SK-N-MC (cell line): ENCODE measurements around the gene SART3.
A peak's percentile ranks its signal among the peaks of the same experiment; 100 is the strongest.
"Not testable (repeated sequence)": the region's sequence is repeated elsewhere in the genome, so short reads cannot be mapped to it uniquely, and the experiment has no call there.

Experiments
- DNase-seq: peaks from one replicate; pipeline ENCODE4 v3.0.0-alpha.2; 2011; ENCODE audit warnings: low read depth, low spot score
- H3K27ac ChIP-seq: fragments of 200-600 bp; sonication (generic); 2 replicates; pipeline ENCODE4 v1.5.1; 2016; ENCODE audit warnings: mixed run types
- H3K36me3 ChIP-seq: fragments of 200-600 bp; sonication (generic); 2 replicates; pipeline ENCODE4 v1.6.1; 2017; ENCODE audit warnings: antibody characterized with exemption, low read length, mixed read lengths; ENCODE audit not compliant: insufficient read depth
- H3K4me3 ChIP-seq: fragments of 200-600 bp; sonication (generic); 2 replicates; pipeline ENCODE4 v1.5.1; 2016
- H3K9ac ChIP-seq: fragments of 200-600 bp; sonication (generic); 2 replicates; pipeline ENCODE4 v1.8.0; 2017; ENCODE audit warnings: mixed run types, mixed read lengths; ENCODE audit not compliant: insufficient read length
- H3K9me3 ChIP-seq: fragments of 200-600 bp; sonication (generic); 2 replicates; pipeline ENCODE4 v1.6.1; 2017; ENCODE audit warnings: low read depth, mild to moderate bottlenecking, antibody characterized with exemption, low read length, moderate library complexity, mixed read lengths
- EZH2 ChIP-seq: fragments of 200-600 bp; sonication (generic); IDR thresholded peaks from one replicate; pipeline ENCODE4 v1.6.1; 2017; ENCODE audit warnings: antibody characterized with exemption
- FOXP2 ChIP-seq: optimal IDR thresholded peaks from 2 replicates; pipeline ENCODE3; 2011; ENCODE audit warnings: mild to moderate bottlenecking, moderate library complexity; ENCODE audit not compliant: insufficient read depth; ENCODE audit errors: extremely low read length, control extremely low read depth
- POLR2AphosphoS5 ChIP-seq: IDR thresholded peaks from 2 replicates; pipeline ENCODE4 v1.6.1; 2012; ENCODE audit warnings: mild to moderate bottlenecking, low read depth, low read length, borderline replicate concordance

The SART3 gene

GRCh38 chr12:108562348-108563135 lies 1.6 kb upstream of the SART3 start, which contains the start of gene ISCU:
TSS of gene ISCU (plus strand) at chr12:108562596. CDS start at chr12:108562623, 27 bp downstream.
- H3K9ac ChIP-seq = peak within 1 kb of the TSS; percentile 97
- H3K27ac ChIP-seq = peak within 1 kb of the TSS; percentile 98
- peak within 1 kb of the TSS; percentile 81 for H3K4me3 ChIP-seq
- H3K36me3 ChIP-seq = peaks cover 48% of the 10 kb centered on the region
- TF ChIP-seq POLR2AphosphoS5 = peak; percentile 84; the same call in 1 of the 2 replicates
- TF ChIP-seq EZH2 = no peak
- no peaks in the 10 kb centered on the region for H3K9me3 ChIP-seq
- DNase-seq = peak; percentile 78

GRCh38 chr12:108561852-108562347 lies 927 bp upstream of the SART3 start:
- Histone ChIP-seq H3K9me3 (no peaks in the 10 kb centered on the region), H3K27ac (peak overlapping the region; percentile 98), H3K4me3 (peak overlapping the region; percentile 81), H3K9ac (peak overlapping the region; percentile 97), H3K36me3 (peaks cover 48% of the 10 kb centered on the region)
- TF ChIP-seq EZH2 (no peak), FOXP2 (no peak), POLR2AphosphoS5 (no peak)
- DNase-seq = no peak

- Histone ChIP-seq H3K4me3 (peak overlapping the region; percentile 81), H3K27ac (peak overlapping the region; percentile 98), H3K36me3 (peaks cover 38% of the 10 kb centered on the region), H3K9ac (peak overlapping the region; percentile 97), H3K9me3 (no peaks in the 10 kb centered on the region)
- no peak for TF ChIP-seq EZH2
- TF ChIP-seq POLR2AphosphoS5 = no peak
- no peak for TF ChIP-seq FOXP2
- DNase-seq = no peak
These were observed 652 bp downstream of the SART3 start for GRCh38 chr12:108560321-108560721.

- Histone ChIP-seq H3K36me3 (peaks cover 33% of the 10 kb centered on the region), H3K4me3 (peak overlapping the region; percentile 81), H3K27ac (no peak overlapping the region; the same call in 1 of the 2 replicates), H3K9ac (peak overlapping the region; percentile 97), H3K9me3 (no peaks in the 10 kb centered on the region)
- TF ChIP-seq FOXP2 (no peak), EZH2 (no peak), POLR2AphosphoS5 (no peak)
- no peak for DNase-seq
These were observed 1.2 kb downstream of the SART3 start for GRCh38 chr12:108559748-108560147.

- no peak overlapping the region for H3K27ac ChIP-seq
- no peak overlapping the region; the same call in none of the 2 replicates for H3K4me3 ChIP-seq
- TF ChIP-seq EZH2 (no peak), FOXP2 (no peak), POLR2AphosphoS5 (no peak)
- no peak overlapping the region for H3K9ac ChIP-seq
- no peaks in the 10 kb centered on the region for H3K9me3 ChIP-seq
- H3K36me3 ChIP-seq = peaks cover 27% of the 10 kb centered on the region
- no peak for DNase-seq
These were observed 1.8 kb downstream of the SART3 start for GRCh38 chr12:108559007-108559655.

GRCh38 chr12:108555383-108555782 lies 5.6 kb downstream of the SART3 start:
- DNase-seq, H3K9me3 ChIP-seq, H3K27ac ChIP-seq, H3K9ac ChIP-seq, H3K4me3 ChIP-seq: not testable (repeated sequence)
- H3K36me3 ChIP-seq = peaks cover 40% of the 10 kb centered on the region

- H3K27ac ChIP-seq = no peak overlapping the region
- H3K9me3 ChIP-seq = no peaks in the 10 kb centered on the region
- no peak overlapping the region for H3K9ac ChIP-seq
- DNase-seq = no peak
- H3K36me3 ChIP-seq = peaks cover 48% of the 10 kb centered on the region
- no peak for TF ChIP-seq EZH2
- TF ChIP-seq POLR2AphosphoS5 = no peak
- no peak for TF ChIP-seq FOXP2
- no peak overlapping the region for H3K4me3 ChIP-seq
These were observed 7.2 kb downstream of the SART3 start for GRCh38 chr12:108553799-108554198.

- Histone ChIP-seq H3K27ac (peak overlapping the region; percentile 73), H3K9me3 (no peaks in the 10 kb centered on the region), H3K9ac (no peak overlapping the region), H3K36me3 (peaks cover 51% of the 10 kb centered on the region), H3K4me3 (no peak overlapping the region)
- TF ChIP-seq FOXP2 (no peak), POLR2AphosphoS5 (no peak), EZH2 (no peak)
- no peak for DNase-seq
These were observed 9.4 kb downstream of the SART3 start for GRCh38 chr12:108551535-108551934.
